Muscle layer of duodenum (tissue), 2 donors: ENCODE data around the gene NES.

Experiments
- H3K27ac ChIP-seq: one replicate; pipeline ENCODE4 v1.7.0; 2013; ENCODE audit warnings: mild to moderate bottlenecking, low read length
- H3K27me3 ChIP-seq: one replicate; pipeline ENCODE4 v1.7.0; 2013; ENCODE audit warnings: low read depth, mild to moderate bottlenecking, control low read depth, low read length
- H3K36me3 ChIP-seq, 2 donors: one replicate each; pipeline ENCODE4 v1.7.0; 2013; ENCODE audit warnings: low read length in 2 of 2, control low read depth in 1 of 2, mild to moderate bottlenecking in 1 of 2; ENCODE audit not compliant: insufficient read depth in 2 of 2, control insufficient read depth in 1 of 2
- H3K4me1 ChIP-seq, 2 donors: one replicate each; pipeline ENCODE4 v1.7.0; 2013; ENCODE audit warnings: low read length in 2 of 2, mild to moderate bottlenecking in 2 of 2, control low read depth in 1 of 2, moderate library complexity in 1 of 2; ENCODE audit not compliant: insufficient read depth in 2 of 2, control insufficient read depth in 1 of 2
- H3K4me3 ChIP-seq, 2 donors: one replicate each; pipeline ENCODE4 v1.7.0; 2013; ENCODE audit warnings: low read length in 2 of 2, low read depth in 1 of 2, mild to moderate bottlenecking in 1 of 2
- H3K9me3 ChIP-seq, 2 donors: one replicate each; pipeline ENCODE4 v1.7.0; 2013; ENCODE audit warnings: low read length in 2 of 2, control low read depth in 1 of 2, mild to moderate bottlenecking in 1 of 2; ENCODE audit not compliant: control insufficient read depth in 1 of 2
- donor health status: healthy.

The NES gene

DNA sequence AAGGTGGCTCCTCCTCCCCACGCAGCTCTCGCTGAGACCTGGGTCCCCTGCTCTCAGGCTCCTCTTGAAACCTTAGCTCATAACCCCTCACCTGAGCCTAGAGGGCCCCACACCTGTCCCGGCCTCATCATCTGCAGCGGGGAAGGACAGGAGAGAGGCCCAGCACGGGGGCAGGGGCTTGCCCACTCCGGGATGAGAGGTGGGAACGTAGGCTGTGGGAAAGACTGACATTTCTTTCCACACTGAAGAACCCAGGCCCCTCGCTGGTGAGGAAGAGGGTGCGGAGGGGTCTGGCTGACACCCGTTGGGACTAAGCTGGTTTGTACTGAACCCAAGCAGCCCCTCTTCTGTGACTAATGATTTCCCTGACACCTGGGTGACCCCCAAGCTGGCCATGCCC is 14.0 kb upstream of the NES start:
- Histone ChIP-seq H3K36me3 (no peaks in the 10 kb centered on the region), H3K27me3 (peaks cover 8% of the 10 kb centered on the region), H3K27ac (no peak overlapping the region), H3K4me1 (peaks cover 0 to 22% of the 10 kb centered on the region in 2 donors), H3K4me3 (no peak overlapping the region), H3K9me3 (no peaks in the 10 kb centered on the region)

DNA sequence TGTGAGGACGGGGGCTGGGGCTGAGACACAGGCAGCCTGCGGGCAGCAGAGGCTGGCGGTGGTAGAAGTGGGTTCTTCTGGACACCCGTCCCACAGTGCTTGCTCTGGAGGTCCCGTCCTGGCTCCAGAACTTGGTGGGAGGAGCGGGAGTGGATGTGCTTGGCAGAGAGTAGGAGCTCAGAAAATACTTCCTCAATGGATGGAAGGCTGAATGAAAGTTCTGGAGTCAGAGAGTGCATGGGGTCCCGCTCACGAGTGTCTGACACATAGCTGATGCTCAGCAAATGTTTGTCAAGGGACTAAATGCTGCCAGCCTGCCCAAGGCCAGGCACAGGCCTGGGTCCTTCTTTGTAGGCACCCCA is 13.4 kb upstream of the NES start:
- Histone ChIP-seq H3K27me3 (peaks cover 8% of the 10 kb centered on the region), H3K4me1 (peaks cover 0 to 22% of the 10 kb centered on the region in 2 donors), H3K36me3 (no peaks in the 10 kb centered on the region), H3K9me3 (no peaks in the 10 kb centered on the region), H3K4me3 (no peak overlapping the region), H3K27ac (no peak overlapping the region)

DNA sequence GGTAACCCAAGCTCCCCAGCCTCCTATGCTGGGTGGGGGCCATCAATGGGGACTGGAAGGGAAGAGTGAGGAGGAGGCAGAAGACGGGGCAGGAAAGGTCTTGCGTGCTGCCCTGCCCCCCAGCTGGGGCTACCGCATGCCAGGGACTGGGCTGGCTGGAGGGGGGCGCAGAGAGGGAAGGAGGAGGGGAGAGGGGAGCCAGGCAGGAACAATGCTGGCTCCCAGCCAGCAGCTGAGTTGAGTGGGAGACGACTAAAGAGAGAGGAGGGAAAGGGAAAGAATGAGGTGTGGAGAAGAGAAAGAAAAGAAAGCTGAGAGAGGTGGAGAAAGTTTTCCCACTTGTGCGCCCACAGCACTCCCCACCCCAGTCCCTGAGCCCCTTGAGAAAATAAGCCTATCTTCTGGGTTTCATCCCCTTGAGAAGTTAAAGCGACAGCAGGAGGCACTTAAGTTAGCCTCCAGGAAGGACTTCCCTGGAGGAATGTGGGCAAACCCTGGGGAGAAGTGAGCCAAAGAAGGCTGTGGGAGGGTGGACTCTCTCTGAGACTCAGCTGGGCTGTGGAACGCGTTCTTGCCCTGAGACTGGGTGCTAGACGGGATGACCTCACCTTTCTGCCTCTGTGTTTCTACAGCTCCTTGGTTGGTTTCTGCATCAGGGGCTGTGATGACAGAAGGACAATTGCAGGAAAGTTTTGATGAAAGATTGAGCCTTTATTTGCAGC is 12.9 kb upstream of the NES start:
- Histone ChIP-seq H3K4me1 (peaks cover 0 to 22% of the 10 kb centered on the region in 2 donors), H3K27ac (no peak overlapping the region), H3K36me3 (no peaks in the 10 kb centered on the region), H3K27me3 (peaks cover 8% of the 10 kb centered on the region), H3K9me3 (no peaks in the 10 kb centered on the region), H3K4me3 (no peak overlapping the region)

DNA sequence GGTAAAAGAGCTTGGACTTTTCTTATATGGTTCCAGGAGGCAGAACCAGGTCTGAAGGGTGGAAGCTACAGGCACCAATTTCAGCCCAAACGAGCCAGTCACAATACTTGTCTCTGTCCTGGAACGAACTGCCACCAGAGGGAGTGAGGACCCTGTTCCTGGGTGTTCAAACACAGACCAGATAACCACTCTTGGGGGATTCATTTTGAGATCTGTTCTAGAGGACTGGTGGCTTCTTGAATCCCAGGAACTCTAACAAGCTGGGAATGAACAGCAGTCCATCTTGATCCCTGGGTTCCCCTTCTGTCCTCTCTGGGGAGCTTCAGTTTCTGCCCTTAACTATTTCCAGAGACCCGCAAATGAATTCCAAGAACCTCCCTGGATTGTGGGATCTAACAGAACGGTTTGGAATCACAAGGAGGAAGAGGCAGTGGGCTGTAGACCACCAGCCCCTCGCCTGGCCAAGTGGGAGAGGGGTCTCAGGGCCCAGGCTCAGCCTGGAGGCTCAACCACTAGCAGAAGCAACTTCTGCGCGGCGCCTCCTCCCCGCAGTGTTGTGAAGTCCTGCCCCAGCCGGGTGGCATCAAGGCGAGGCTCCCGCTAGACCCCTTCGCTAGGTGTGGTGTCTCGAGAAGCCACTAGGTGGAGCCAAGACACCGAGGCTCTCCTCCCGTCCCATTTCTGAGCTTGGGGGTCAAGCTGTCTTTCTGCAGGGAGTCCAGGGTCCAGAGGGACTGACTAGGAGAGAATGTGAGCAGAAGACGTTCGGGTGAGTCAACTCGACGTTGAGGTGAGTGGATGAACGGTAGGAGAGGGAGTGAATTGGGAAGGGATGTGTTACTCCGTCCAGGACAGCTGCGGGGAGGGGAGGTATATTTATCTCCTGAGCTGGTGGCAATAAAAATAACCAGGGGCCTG is 12.1 kb upstream of the NES start:
- H3K27ac ChIP-seq: no peak overlapping the region
- H3K9me3 ChIP-seq: no peaks in the 10 kb centered on the region
- H3K27me3 ChIP-seq: peaks cover 8% of the 10 kb centered on the region
- no peaks in the 10 kb centered on the region for H3K36me3 ChIP-seq
- H3K4me1 ChIP-seq: peaks cover 0 to 22% of the 10 kb centered on the region in 2 donors
- no peak overlapping the region for H3K4me3 ChIP-seq

DNA sequence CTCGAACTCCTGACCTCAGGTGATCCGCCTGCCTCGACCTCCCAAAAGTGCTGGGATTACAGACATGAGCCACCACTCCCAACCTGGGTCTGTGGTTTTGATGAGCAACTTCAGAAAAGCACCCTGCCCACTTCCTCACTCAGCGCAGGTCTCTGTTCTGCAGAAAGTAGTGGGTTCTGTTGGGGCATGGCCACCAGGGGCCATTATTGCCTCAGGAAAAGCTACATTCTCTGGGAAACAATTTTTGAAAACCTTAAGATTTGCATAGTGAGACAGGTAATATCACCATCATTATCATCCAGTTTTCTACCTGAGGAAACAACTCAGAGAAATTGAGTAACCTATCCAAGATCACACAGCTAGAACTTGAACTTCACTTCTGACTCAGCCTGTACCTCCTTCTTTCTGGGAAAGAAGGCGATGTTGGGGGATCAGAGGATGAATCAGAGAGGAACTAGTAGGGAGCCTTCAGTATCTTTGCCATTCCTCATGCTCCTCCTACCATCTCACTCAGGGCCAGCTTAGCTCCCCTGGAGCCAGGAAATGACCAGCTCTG is 7.1 kb upstream of the NES start:
- H3K4me3 ChIP-seq: no peak overlapping the region
- H3K4me1 ChIP-seq: peaks cover 0 to 4% of the 10 kb centered on the region in 2 donors
- peaks cover 8% of the 10 kb centered on the region for H3K27me3 ChIP-seq
- H3K27ac ChIP-seq: no peak overlapping the region
- no peaks in the 10 kb centered on the region for H3K36me3 ChIP-seq
- no peaks in the 10 kb centered on the region for H3K9me3 ChIP-seq

DNA sequence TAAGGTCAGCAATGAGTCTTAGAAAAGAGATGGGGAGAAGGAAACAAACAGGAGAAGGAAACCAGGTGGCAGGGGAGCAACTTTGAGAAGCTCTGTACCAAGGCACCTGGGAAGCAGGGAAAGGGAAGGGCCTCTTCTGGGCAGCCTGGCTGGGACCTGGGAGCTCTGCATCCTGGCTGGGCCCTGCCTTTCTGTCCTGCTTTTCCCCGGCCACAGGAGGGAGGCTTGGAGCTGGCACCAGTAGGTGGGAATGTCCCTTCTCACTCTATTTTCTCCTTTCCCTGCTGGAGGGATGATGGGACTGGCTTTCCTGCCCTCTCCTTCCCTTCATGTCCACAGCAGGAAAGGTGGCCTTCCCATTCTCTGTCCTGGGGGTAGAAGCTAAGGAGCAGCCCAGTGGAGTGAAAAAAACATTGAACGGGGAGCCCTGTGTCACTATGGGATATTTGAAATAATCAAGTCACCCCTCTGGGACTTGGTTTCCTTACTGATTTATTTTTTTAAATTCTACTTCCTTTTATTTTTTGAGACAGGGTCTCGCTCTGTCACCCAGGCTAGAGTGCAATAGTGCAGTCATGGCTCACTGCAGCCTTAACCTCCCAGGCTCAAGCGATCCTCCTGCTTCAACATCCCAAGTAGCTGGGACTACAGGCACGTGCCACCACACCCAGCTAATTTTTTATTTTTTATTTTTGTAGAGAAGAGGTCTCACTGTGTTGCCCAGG is 5.1 kb upstream of the NES start:
- peaks cover 8% of the 10 kb centered on the region for H3K27me3 ChIP-seq
- no peak overlapping the region for H3K27ac ChIP-seq
- peaks cover 6 to 8% of the 10 kb centered on the region in 2 donors for H3K4me1 ChIP-seq
- H3K36me3 ChIP-seq: no peaks in the 10 kb centered on the region
- H3K9me3 ChIP-seq: no peaks in the 10 kb centered on the region
- no peak overlapping the region for H3K4me3 ChIP-seq

DNA sequence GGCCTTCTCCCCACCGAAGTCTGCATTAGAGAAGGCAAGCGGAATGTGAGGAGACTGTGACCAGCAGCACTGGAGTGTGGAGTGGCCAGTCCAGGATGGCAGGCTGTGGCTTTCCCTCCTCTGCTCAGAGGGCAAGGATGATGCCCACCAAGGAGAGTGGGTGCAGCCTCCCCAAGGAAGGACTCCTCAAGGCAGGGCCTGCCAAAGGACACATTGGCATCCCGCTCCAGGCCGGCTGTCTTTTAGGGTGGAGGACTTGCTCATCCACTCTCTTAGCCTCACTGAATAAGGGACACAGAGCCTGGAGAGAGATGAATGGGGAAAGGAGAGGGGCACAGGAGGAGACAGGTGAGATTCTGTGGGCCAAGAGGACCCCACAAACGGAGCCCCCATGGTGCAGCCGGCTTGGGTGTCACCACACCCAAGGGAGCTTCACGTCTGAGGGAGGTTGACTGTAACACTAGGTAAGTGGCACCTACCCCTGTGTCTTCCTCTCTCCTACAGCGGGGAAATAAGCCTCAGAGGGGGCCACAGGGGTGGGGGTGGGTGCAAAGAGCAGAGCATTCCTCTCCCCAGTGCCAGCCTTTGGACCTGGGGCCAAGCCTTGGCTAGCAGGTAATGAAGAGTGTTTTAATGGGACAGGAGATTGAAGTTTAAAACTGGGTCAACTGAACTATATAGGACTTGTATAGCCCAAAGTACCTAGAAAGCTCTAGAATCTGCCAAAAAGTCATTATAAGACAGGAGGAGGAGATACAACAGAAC is 4.2 kb upstream of the NES start:
- no peak overlapping the region for H3K4me3 ChIP-seq
- H3K36me3 ChIP-seq: no peaks in the 10 kb centered on the region
- H3K27me3 ChIP-seq: peaks cover 8% of the 10 kb centered on the region
- no peaks in the 10 kb centered on the region for H3K9me3 ChIP-seq
- no peak overlapping the region for H3K27ac ChIP-seq
- peaks cover 6 to 15% of the 10 kb centered on the region in 2 donors for H3K4me1 ChIP-seq

DNA sequence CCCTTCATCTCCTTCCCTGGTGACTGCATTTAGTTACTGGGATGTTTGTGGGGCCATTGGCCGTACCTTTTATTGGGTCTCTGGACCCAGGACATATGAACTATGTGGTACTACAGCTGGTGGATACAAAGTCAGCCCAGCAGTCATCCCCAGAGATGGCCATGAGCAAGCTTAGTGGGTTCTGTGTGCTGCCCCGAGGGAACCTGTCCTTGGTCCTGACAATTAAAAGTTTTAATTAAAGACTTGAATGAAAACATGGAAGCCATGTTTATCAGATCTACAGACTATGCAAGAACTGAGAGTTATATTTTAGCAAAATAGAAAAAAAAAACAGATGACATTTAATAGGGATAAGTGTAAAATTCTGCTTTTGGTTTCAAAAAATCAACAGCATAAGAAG is 2.8 kb upstream of the NES start:
- H3K9me3 ChIP-seq: no peaks in the 10 kb centered on the region
- H3K4me1 ChIP-seq: peaks cover 6 to 26% of the 10 kb centered on the region in 2 donors
- no peak overlapping the region for H3K4me3 ChIP-seq
- no peaks in the 10 kb centered on the region for H3K36me3 ChIP-seq
- H3K27me3 ChIP-seq: peaks cover 8% of the 10 kb centered on the region
- H3K27ac ChIP-seq: no peak overlapping the region

DNA sequence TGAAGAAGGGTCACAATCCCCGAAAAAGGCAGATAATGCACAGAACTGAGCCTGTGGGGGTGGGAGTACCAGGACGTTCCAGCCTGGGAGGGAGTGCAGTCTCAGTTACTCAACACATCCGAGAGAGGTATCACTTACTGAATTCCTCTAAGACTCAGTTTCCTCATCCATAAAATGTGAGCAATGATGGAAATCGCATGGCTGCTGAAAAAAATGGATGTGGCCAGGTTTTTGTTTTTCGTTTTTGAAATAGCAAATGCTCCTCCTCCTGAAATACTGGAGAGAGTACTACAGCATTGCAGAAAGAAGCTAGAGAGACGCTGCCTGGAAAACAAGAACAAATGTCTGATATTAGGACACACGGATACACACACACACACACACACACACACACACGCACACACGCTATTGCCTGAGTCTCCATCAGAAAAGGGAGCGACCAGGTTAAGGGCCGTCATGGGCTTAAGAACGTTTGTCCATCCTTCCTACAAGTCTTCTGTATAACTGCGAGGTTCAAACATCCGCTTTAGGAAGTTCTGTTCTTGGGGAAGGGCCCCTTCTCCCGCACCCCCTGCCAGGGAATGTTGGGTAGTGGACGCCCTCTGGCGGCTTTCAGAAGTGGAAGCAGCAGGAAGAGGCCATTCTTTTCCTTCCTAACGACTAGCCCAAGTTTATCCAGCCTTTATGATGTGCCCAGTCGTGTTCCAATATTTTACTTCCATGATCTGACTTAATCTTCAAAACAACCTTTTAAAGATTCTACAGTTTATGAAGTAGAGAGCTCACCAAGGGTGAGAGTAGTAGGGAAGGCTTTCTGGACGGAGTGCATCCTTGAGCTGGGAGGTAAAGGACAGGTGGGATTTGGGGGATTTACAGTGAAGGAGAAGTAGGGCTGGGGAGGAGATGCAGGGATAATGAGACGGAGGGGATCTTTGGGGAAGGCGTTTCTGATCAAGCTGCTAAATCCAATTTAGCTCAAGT is 699 bp upstream of the NES start:
- Histone ChIP-seq H3K36me3 (no peaks in the 10 kb centered on the region), H3K27ac (peak overlapping the region; percentile 39), H3K4me3 (peak overlapping the region; percentile 60 to 69), H3K27me3 (peaks cover 8% of the 10 kb centered on the region), H3K4me1 (peaks cover 6 to 35% of the 10 kb centered on the region in 2 donors), H3K9me3 (no peaks in the 10 kb centered on the region)
